Thyroid gland (tissue), 4 donors: Measurements from ENCODE around the gene CPNE9. TPM values are rescaled to one million over a fixed set of nuclear protein-coding genes. Genes with fewer than 3 reads are reported as not detected.

Source experiments
- DNase-seq, 2 donors: peaks; one replicate each; pipeline ENCODE4 v3.0.0-alpha.2; 2019
- H3K27ac ChIP-seq, 3 donors: fragments of 200-600 bp; sonication (generic); 1 replicate in 2 of 3; 2 replicates in 1 of 3; pipeline ENCODE4 v1.5.1; 2016 to 2019; ENCODE audit warnings: mild to moderate bottlenecking in 1 of 3, moderate library complexity in 1 of 3
- H3K27me3 ChIP-seq: fragments of 200-600 bp; sonication (generic); one replicate; pipeline ENCODE4 v1.5.1; 2019
- H3K36me3 ChIP-seq, 2 donors: fragments of 200-600 bp; sonication (generic); one replicate each; pipeline ENCODE4 v1.5.1; 2016 to 2019
- H3K4me1 ChIP-seq, 2 donors: fragments of 200-600 bp; sonication (generic); one replicate each; pipeline ENCODE4 v1.5.1; 2017 to 2019
- H3K4me3 ChIP-seq, 3 donors: fragments of 200-600 bp; sonication (generic); replicated peaks in 1 of 3; 1 replicate in 2 of 3; 2 replicates in 1 of 3; pipeline ENCODE4 v1.5.1; 2016; ENCODE audit warnings: mild to moderate bottlenecking in 1 of 3
- H3K9me3 ChIP-seq: fragments of 200-600 bp; sonication (generic); one replicate; pipeline ENCODE4 v1.5.1; 2017
- POLR2A ChIP-seq, 2 donors: fragments of 450-650 bp; IDR thresholded peaks; one replicate each; pipeline ENCODE4 v1.6.1; 2017; ENCODE audit warnings: antibody characterized with exemption in 2 of 2, mild to moderate bottlenecking in 2 of 2, moderate library complexity in 1 of 2
- WGBS, 2 donors: methylation state at CpG; one replicate each; pipeline ENCODE4 v1.1.5; 2017; 5-methylcytosine and 5-hydroxymethylcytosine counted together
- intact Hi-C: fragments of 100-400 bp; cut with DNase I; formaldehyde crosslinking; loops from one replicate; pipeline ENCODE4 v1.15.1; 2023
- total RNA-seq, 4 donors: library from RNA; depleted of rRNA; stranded (reverse); fragments of >200 nt; gene quantifications; one replicate each; pipeline ENCODE4 v1.2.3, GENCODE V29; 2016
- TF ChIP-seq, protein P1 (sequence below), 6 experiments: fragments of 200-600 bp in 3 of 6; fragments of 450-650 bp in 3 of 6; sonication (generic) in 3 of 6; IDR thresholded peaks; one replicate each; pipeline ENCODE4 v1.5.1; 2016 to 2019; ENCODE audit warnings: antibody characterized with exemption in 6 of 6, mild to moderate bottlenecking in 2 of 6, inconsistent platforms in 1 of 6, moderate library complexity in 1 of 6

CPNE9 gene
- total RNA-seq, 4 donors from 2014 or later: not detected

DNA sequence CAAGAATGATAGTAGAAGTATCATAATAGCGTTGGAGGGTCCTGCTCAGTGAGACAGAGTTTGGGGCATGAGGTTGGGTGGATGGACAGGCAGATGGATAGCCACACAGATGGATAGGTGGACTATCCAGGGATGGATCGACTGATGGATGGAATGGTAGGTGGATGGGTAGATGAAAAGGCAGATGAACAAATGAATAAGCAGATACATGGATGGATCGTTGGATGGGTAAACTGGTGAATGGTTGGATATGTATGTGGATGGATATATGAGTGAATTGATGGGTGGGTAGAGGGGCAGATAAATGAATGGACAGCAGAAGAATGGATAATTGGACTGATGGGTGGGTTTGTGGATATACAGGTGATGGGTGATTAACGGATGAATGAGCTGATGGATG is 9.5 kb downstream of the CPNE9 start:
- no peak for TF ChIP-seq POLR2A (IDR thresholded peaks at IDR 0.05)
- TF ChIP-seq, protein P1, sequence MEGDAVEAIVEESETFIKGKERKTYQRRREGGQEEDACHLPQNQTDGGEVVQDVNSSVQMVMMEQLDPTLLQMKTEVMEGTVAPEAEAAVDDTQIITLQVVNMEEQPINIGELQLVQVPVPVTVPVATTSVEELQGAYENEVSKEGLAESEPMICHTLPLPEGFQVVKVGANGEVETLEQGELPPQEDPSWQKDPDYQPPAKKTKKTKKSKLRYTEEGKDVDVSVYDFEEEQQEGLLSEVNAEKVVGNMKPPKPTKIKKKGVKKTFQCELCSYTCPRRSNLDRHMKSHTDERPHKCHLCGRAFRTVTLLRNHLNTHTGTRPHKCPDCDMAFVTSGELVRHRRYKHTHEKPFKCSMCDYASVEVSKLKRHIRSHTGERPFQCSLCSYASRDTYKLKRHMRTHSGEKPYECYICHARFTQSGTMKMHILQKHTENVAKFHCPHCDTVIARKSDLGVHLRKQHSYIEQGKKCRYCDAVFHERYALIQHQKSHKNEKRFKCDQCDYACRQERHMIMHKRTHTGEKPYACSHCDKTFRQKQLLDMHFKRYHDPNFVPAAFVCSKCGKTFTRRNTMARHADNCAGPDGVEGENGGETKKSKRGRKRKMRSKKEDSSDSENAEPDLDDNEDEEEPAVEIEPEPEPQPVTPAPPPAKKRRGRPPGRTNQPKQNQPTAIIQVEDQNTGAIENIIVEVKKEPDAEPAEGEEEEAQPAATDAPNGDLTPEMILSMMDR (IDR thresholded peaks at IDR 0.05): no peak
- intact Hi-C loops: no loop called here
- 89 to 91% methylated on average over 4 of the region's 4 CpGs for WGBS, 2 donors
- no peak for DNase-seq
- Histone ChIP-seq H3K4me1 (no peaks in the 10 kb centered on the region), H3K27me3 (no peaks in the 10 kb centered on the region), H3K4me3 (no peak overlapping the region), H3K27ac (no peak overlapping the region), H3K9me3 (no peaks in the 10 kb centered on the region), H3K36me3 (no peaks in the 10 kb centered on the region)

DNA sequence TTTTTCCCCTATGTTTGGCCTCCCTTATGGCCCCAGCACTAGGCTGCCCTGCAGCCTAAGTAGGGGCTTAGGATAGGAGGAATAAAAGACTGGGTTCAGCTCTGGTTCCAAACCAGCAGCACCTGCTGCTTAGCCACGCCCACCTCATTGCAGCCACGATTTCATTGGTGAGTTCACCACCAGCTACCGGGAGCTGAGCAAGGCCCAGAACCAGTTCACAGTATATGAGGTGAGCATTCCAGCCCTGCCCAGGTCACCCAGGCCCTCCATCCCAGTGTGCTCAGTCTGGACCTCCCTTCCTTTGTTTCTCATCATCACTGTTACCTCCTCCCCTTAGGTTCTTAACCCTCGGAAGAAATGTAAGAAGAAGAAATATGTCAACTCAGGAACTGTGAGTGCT is 11.5 kb downstream of the CPNE9 start:
- no peak overlapping the region for H3K4me3 ChIP-seq
- H3K36me3 ChIP-seq: no peaks in the 10 kb centered on the region
- H3K27me3 ChIP-seq: no peaks in the 10 kb centered on the region
- H3K27ac ChIP-seq: no peak overlapping the region
- H3K9me3 ChIP-seq: no peaks in the 10 kb centered on the region
- TF ChIP-seq, protein P1 (IDR thresholded peaks at IDR 0.05): no peak
- no peak for TF ChIP-seq POLR2A (IDR thresholded peaks at IDR 0.05)
- WGBS, 2 donors: 20 to 24% methylated on average over 4 of the region's 4 CpGs
- H3K4me1 ChIP-seq: no peaks in the 10 kb centered on the region
- intact Hi-C loops: no loop called here
- DNase-seq: no peak

DNA sequence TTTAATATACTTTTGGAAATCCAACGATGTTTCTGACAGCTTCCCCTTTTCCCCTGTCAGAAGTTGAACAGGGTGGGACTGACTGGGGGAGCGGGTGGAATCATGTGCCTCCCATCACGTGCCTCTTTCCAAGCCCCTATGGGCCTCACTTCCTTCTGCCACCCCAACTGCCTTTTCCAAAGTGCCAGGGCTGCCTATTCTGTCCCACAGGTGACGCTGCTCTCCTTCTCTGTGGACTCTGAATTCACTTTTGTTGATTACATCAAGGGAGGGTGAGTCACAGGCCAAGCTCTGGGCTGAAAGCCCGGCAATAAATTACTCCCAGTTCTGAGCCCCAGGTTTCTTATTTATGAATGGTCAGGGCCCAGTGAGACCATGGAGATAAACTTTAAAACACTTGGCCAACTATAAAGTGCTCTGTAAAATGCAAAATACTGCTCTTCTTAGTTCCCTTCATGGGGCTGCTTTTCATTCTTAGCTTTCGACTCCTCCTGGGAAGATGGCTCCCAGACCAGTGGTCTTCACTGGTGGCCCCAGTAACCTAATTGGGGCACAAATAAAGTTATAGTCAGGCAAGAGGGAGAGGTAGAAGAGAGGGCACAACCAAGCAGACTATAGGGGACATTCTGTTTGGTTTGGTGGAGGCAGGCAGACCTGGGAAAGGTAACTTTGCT is 12.3 kb downstream of the CPNE9 start:
- TF ChIP-seq, protein P1 (IDR thresholded peaks at IDR 0.05): peak in 5 of 6 experiments; percentile 10 to 39 (median 34)
- no peak for TF ChIP-seq POLR2A (IDR thresholded peaks at IDR 0.05)
- Histone ChIP-seq H3K27ac (no peak overlapping the region), H3K9me3 (no peaks in the 10 kb centered on the region), H3K36me3 (no peaks in the 10 kb centered on the region), H3K4me3 (no peak overlapping the region), H3K27me3 (no peaks in the 10 kb centered on the region), H3K4me1 (no peaks in the 10 kb centered on the region)
- WGBS, 2 donors: 54 to 64% methylated on average over 6 of the region's 6 CpGs
- intact Hi-C loops: no loop called here
- DNase-seq: peak; percentile 34 to 36

DNA sequence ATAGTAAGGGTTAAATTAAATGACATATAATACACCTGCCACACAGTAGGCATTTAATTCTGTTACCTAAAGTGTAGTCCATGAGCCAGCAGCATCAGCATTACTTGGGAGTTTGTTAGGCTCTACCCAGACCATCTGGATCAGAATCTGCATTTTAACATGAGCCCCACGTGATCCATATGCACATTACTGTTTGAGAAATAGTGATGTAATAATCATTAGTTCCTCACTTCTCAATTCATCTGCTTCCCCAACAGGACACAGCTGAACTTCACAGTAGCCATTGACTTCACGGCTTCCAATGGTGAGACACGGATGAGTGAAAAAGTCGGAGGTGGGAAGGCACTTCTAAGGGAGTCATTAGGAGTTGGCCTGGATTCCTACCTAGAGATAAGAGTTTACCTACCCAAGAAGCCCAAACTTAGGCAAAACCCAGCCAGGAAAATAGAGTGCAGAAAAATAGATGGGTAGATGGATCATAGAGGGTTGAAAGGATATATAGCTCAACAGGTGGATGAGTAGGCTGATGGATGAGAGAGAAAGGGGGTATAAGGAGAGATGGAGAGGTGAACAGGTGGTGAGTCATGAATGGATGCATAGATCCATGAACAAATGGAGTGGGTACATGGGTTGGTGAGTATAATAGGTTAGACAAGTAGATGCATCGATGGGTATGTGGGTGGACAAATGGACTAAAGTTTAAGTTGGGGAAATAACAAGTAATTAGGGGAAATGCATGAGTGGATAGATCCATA is 13.3 kb downstream of the CPNE9 start:
- Histone ChIP-seq H3K4me3 (no peak overlapping the region), H3K27ac (no peak overlapping the region), H3K9me3 (no peaks in the 10 kb centered on the region), H3K4me1 (no peaks in the 10 kb centered on the region), H3K36me3 (no peaks in the 10 kb centered on the region), H3K27me3 (no peaks in the 10 kb centered on the region)
- DNase-seq: no peak
- no peak for TF ChIP-seq POLR2A (IDR thresholded peaks at IDR 0.05)
- TF ChIP-seq, protein P1 (IDR thresholded peaks at IDR 0.05): no peak
- intact Hi-C loops: no loop called here
- WGBS, 2 donors: 77 to 80% methylated on average over 5 of the region's 5 CpGs

DNA sequence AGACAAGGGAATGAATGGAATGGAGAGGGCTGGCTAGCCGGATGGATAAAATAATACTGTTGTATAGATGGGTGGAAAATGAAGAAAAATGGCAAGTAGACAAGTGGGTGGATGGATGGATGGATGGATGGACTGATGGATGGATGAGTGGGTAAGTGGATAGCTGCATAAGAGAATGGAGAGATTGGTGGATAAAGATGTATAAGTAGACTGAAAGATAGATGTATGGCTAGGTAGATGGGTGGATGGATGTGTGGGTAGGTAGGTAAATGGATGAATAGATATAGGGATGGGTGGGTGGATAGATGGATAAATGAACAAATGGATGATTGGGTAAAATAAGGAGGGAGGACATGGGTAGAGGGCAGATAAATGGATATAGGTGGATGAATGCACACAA is 13.9 kb downstream of the CPNE9 start:
- TF ChIP-seq POLR2A (IDR thresholded peaks at IDR 0.05): no peak
- TF ChIP-seq, protein P1 (IDR thresholded peaks at IDR 0.05): no peak
- H3K36me3 ChIP-seq: no peaks in the 10 kb centered on the region
- no peaks in the 10 kb centered on the region for H3K9me3 ChIP-seq
- H3K27ac ChIP-seq: no peak overlapping the region
- DNase-seq: no peak
- no peaks in the 10 kb centered on the region for H3K4me1 ChIP-seq
- 84 to 88% methylated on average over 1 of the region's 1 CpG for WGBS, 2 donors
- no peaks in the 10 kb centered on the region for H3K27me3 ChIP-seq
- intact Hi-C loops: no loop called here
- H3K4me3 ChIP-seq: no peak overlapping the region
